NCI-H1105 treated with DMSO at 0.1 percent for 48 hours (cell line): ENCODE data around the gene SEPSECS.

Experiments used
- DNase-seq: peaks from one replicate; lab custom pipeline; 2025; lab: John Stamatoyannopoulos, UW

Gene SEPSECS

DNA sequence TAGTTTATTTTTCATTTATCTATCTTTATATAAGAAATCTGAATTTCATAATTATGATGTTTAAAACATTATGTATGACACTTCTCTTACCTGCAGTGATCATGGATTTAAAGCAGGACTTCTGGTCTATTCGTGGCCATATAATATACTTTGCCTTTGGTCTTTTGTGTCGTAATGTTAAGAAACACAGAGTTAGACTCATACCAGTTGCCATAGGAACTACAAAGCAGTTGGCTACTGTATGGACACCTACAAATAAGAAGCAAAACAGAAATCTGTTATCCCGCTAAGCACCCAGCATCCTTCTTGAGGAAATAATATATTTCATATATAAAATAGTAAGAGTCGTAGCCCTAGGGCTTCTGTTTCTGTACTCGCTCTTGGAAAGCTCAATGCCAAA, 4.3 kb downstream of the SEPSECS start:
- no peak for DNase-seq

GRCh38 chr4:25154594-25155265, 5.5 kb downstream of the SEPSECS start:
- DNase-seq: no peak

DNA sequence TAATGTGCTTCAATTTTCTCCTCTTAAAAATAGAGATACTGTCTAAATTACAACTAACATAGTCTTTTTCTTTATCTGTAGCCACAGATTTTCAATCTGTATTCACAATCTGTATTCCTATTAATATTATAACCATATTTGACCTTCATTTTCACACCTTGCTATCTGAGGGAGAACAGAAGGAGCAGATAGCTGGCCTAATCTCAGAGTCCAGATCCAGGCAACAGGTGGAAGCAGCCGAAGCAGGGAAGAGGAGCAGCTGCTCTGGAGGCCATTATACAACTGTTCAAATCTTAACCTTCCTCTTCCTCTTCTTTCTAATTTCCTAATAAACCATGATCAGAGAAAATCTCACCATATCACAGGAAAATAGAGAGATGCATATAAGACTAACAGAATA, 14.2 kb downstream of the SEPSECS start:
- DNase-seq: no peak

- DNase-seq: peak; percentile 25
Measured at GRCh38 chr4:25144870-25145481, 15.3 kb downstream of the SEPSECS start.

- DNase-seq: no peak
Measured at GRCh38 chr4:25142468-25142867, 17.8 kb downstream of the SEPSECS start.

DNA sequence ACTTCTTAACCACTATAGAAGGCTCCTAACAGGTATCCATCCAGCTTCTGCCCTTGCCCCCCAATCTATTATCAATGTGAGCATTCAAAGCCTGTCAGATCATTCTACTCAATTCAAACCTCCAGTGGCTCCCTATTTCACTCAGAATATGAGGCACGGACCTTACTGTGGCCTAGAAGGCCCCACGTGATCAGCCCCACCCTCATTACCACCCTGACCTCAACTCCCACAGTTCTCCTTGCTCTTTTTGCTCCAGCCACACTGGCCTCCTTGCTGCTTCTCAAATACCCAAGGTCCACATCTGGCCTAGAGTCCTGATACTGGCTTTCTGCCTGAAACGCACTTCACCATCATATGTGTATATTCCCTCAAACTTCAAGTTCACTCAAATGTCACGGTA, 18.7 kb downstream of the SEPSECS start:
- no peak for DNase-seq

DNA sequence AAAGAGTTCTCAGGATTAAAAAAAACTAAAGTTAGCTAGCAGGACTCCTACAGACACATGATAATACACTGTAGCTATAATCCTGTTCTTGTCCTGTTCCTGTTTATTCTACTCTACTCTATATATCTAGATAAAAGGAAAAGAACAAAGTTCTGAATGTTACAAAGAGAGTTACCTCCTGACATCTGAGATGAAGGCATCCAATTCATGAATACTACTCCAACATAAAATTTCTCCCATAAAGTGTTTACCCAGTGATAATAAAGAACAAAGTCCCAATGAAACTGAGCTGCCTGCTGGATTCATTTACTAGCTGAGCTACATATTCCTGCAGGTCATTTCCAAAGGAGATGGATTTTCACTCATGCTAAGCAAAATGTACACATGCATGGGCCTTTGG, 27.1 kb downstream of the SEPSECS start:
- no peak for DNase-seq

DNA sequence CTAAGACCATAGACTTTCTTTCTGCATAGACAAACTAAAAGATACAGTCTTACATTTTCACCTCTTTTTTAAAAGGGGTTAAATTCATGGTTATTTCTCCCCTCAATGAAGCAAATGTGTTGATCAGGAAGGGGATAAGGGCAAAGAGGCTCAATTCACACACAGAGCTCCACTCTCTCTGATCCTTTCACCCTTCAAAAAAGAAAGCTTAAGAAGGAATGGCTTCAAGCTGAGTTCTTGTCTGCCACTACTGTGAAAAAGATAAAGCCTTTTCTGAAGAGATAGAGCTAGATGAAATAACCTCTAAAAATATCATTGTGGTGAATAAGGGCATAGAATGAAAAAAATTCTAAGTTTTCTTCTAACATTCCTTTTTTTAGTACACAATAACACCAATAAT, 28.3 kb downstream of the SEPSECS start:
- no peak for DNase-seq

- no peak for DNase-seq
Measured at GRCh38 chr4:25131381-25131780, 28.9 kb downstream of the SEPSECS start.

DNA sequence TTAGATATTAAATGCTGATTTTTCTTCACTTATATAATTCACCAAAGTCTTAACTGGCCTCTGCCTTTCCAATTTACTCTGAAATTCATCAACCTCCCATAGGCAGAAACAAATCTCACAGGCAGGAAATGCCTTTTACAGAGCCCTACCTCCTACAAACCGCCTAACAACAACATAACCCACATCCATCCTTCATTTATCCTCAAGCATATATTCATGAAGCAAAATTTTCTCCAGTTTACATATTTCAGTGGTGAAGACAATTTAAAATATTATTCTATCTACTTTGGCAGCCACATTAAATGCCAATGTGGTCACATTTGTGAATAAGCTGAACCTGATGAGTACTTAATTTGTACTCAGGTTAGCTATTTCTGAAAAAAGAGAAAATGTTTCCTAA, 30.3 kb downstream of the SEPSECS start:
- no peak for DNase-seq

DNA sequence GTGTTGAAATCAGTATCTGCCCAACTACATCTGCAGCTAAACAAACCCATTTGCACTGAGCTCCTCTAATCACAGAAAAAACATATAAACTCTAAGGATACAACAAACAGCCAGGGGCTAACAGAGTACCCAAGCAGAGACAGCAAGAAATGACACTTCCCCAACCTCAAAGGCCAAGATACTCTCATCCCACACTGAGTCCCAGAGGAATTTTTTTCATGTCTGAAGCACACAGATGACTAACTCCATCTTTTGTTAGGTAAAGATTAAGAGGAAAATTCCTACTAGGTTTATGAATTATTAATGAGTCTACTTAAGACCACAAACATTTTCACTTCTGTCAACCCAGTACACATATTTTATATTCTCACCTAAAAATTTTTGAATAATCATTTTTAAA, 31.6 kb downstream of the SEPSECS start:
- DNase-seq: no peak

- no peak for DNase-seq
Measured at GRCh38 chr4:25123236-25123635, 37.0 kb downstream of the SEPSECS start.

- no peak for DNase-seq
Measured at GRCh38 chr4:25120146-25120940, 39.9 kb downstream of the SEPSECS start.

- no peak for DNase-seq
Measured at GRCh38 chr4:25117716-25118472, 42.4 kb downstream of the SEPSECS start.

- DNase-seq: no peak
Measured at GRCh38 chr4:25117274-25117673, 43.0 kb downstream of the SEPSECS start.

- DNase-seq: no peak
Measured at GRCh38 chr4:25113915-25114904, 46.0 kb downstream of the SEPSECS start.

GRCh38 chr4:25112995-25113380, 47.3 kb downstream of the SEPSECS start:
- DNase-seq: no peak

- DNase-seq: no peak
Measured at GRCh38 chr4:25112366-25112994, 47.8 kb downstream of the SEPSECS start.

GRCh38 chr4:25111648-25112196, 48.5 kb downstream of the SEPSECS start:
- DNase-seq: no peak

DNA sequence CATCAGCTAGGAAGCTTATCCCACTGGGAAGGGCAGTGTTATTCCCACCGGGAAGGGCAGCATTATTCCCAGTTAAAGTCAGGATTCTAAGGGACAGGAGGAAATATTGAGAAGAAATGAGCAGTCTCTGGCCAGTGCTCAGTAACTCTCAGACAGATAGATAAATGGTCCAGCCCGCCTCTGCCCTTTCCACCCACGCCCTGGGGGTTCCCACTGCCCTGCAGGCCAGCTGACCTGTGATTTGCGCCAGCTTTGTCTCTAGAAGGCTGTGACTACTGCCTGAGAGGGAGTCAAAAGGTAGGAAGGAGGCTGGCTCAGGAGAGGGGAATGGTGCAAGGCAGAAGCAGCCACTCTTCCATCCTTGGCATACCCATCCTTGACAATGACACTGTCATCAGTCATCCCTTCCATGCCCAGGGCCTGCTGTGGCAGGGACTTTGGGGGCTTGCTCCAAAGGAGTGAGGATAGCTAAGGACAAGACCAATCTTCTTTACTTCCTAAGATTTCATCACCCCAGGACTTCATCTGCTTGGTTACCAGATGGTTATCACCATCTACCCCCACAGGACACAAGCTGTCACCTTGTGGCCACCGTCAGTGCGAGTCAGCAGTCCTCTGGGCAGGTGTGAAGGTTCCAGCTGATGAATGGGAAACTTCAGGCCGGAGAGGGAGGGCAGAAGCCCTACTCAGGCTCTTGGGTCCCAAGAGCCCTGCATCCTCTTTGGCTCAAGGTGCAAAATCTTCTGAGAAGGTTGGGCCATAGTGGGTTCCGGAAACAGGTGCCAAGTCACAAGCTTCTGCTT, 49.5 kb downstream of the SEPSECS start:
- no peak for DNase-seq
